ENCODE measurements around the gene ZC3H18.

DNA sequence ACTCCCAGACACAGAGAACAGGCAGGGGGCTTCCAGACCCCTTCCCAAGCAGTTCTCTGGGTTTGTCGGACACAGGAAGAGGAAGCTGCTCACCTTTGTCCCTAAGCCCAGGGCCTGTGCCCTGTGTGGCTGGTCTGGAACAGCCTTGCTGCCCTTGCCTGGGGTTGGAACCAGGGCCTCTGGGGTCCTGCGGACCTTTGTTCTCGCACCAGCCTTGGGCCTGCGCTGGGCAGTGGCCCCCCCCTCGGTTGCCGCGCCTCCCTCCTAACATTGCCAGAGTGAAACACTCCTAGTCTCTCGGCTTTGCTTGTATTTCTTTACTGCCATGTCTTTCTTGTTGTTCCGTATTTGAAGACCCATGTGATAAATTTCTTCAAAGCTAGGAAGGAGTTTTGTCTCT is 59.6 kb downstream of the ZC3H18 start:
- TF ChIP-seq, protein P1, sequence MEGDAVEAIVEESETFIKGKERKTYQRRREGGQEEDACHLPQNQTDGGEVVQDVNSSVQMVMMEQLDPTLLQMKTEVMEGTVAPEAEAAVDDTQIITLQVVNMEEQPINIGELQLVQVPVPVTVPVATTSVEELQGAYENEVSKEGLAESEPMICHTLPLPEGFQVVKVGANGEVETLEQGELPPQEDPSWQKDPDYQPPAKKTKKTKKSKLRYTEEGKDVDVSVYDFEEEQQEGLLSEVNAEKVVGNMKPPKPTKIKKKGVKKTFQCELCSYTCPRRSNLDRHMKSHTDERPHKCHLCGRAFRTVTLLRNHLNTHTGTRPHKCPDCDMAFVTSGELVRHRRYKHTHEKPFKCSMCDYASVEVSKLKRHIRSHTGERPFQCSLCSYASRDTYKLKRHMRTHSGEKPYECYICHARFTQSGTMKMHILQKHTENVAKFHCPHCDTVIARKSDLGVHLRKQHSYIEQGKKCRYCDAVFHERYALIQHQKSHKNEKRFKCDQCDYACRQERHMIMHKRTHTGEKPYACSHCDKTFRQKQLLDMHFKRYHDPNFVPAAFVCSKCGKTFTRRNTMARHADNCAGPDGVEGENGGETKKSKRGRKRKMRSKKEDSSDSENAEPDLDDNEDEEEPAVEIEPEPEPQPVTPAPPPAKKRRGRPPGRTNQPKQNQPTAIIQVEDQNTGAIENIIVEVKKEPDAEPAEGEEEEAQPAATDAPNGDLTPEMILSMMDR (conservative IDR thresholded peaks at IDR 0.05; ENCODE audit: low read depth, low read length): no peak
- no peak for TF ChIP-seq EZH2 (IDR thresholded peaks at IDR 0.05; ENCODE audit: low read length, unreplicated experiment)
